H1 (cell line): ENCODE measurements around the gene CLBA1. TPM values are rescaled to one million over a fixed set of nuclear protein-coding genes. Genes with fewer than 3 reads are reported as not detected.
A peak's percentile ranks its signal among the peaks of the same experiment; 100 is the strongest.

Source experiments
- ASH2L ChIP-seq: fragments of 200-600, 300-600 bp; sonication (generic); IDR thresholded peaks from one replicate; pipeline ENCODE4 v1.7.1; 2017; ENCODE audit warnings: low read length
- BRCA1 ChIP-seq: IDR thresholded peaks from 2 replicates; pipeline ENCODE4 v1.6.1; 2012; ENCODE audit warnings: low read depth, low read length, improper control_type of control experiment
- CBX8 ChIP-seq: fragments of 300-800, 300-1000 bp; sonication (generic); IDR thresholded peaks from 2 replicates; pipeline ENCODE4 v1.7.1; 2016; ENCODE audit warnings: low read depth, low read length, borderline replicate concordance
- E2F6 ChIP-seq: IDR thresholded peaks from 2 replicates; pipeline ENCODE4 v1.6.1; 2012; ENCODE audit warnings: inconsistent platforms
- FOSL1 ChIP-seq: IDR thresholded peaks from 2 replicates; pipeline ENCODE4 v1.6.1; 2011; ENCODE audit warnings: mild to moderate bottlenecking, low read depth, low read length, moderate library complexity; ENCODE audit not compliant: insufficient read depth
- GABPA ChIP-seq: IDR thresholded peaks from 2 replicates; pipeline ENCODE4 v1.6.1; 2011; ENCODE audit warnings: mild to moderate bottlenecking, low read length, moderate library complexity, borderline replicate concordance; ENCODE audit not compliant: insufficient read depth
- GTF2F1 ChIP-seq: IDR thresholded peaks from 2 replicates; pipeline ENCODE4 v1.6.1; 2012; ENCODE audit warnings: low read depth, low read length, improper control_type of control experiment, borderline replicate concordance
- KDM4A ChIP-seq: IDR thresholded peaks from one replicate; pipeline ENCODE4 v1.7.1; 2012; ENCODE audit warnings: low read depth, mild to moderate bottlenecking, moderate library complexity, low read length, inconsistent platforms; ENCODE audit not compliant: severe bottlenecking
- KDM5A ChIP-seq: fragments of 200-600 bp; IDR thresholded peaks from 2 replicates; pipeline ENCODE4 v1.7.1; 2012; ENCODE audit warnings: mild to moderate bottlenecking, low read length, inconsistent platforms, mixed read lengths
- MAFK ChIP-seq: IDR thresholded peaks from 2 replicates; pipeline ENCODE4 v1.6.1; 2012; ENCODE audit warnings: low read depth, mild to moderate bottlenecking, improper control_type of control experiment, low read length
- MAX ChIP-seq: IDR thresholded peaks from 2 replicates; pipeline ENCODE4 v1.6.1; 2012; ENCODE audit warnings: inconsistent platforms
- NRF1 ChIP-seq: IDR thresholded peaks from 2 replicates; pipeline ENCODE4 v1.6.1; 2011; ENCODE audit warnings: mild to moderate bottlenecking, low read depth, low read length, improper control_type of control experiment
- SRF ChIP-seq: IDR thresholded peaks from 2 replicates; pipeline ENCODE4 v1.6.1; 2011; ENCODE audit warnings: mild to moderate bottlenecking, low read depth, low read length, moderate library complexity
- TEAD4 ChIP-seq: IDR thresholded peaks from 2 replicates; pipeline ENCODE4 v1.6.1; 2012; ENCODE audit warnings: low read depth, low read length, inconsistent platforms, mixed read lengths
- ZNF274 ChIP-seq: IDR thresholded peaks from 2 replicates; pipeline ENCODE4 v1.7.0; 2012; ENCODE audit warnings: low read length, borderline replicate concordance; ENCODE audit errors: extremely low read depth
- polyA plus RNA-seq, 7 experiments: library from polyadenylated mRNA; depleted of rRNA in 3 of 7; stranded (reverse) in 5 of 7; unstranded in 2 of 7; fragments of >200 nt in 5 of 7; fragments of 200-250 nt in 2 of 7; gene quantifications; 1 replicate in 5 of 7; 2 replicates in 1 of 7; 4 replicates in 1 of 7; pipeline versions ENCODE4 v1.2.1 to v1.2.3, GENCODE V29; 2011 to 2013; ENCODE audit warnings: missing spikeins in 2 of 7, mixed read lengths in 2 of 7
- total RNA-seq: library from RNA; stranded (reverse); fragmentation: NEBNext Ultra II Directional; extraction: Animal tissue kit (Norgen Biotek cat#: 25700); gene quantifications from 2 replicates; pipeline ENCODE4 v1.2.1, GENCODE V29; 2021

Gene CLBA1
- total and polyA plus RNA-seq, 2 of the 8 experiments (the other 6 are each of a cell fraction or from before 2014, with no cell fraction given): 1.6 to 2.4 TPM

- TF ChIP-seq MAX (no peak), FOSL1 (no peak), SRF (no peak), BRCA1 (no peak), GABPA (peak; percentile 76), KDM5A (no peak), CBX8 (no peak), KDM4A (peak; percentile 58), E2F6 (no peak), ZNF274 (no peak), ASH2L (no peak), GTF2F1 (no peak), TEAD4 (no peak), MAFK (no peak), NRF1 (no peak)
Observed at GRCh38 chr14:104985675-104986486, at the start of gene CLBA1 (continued).
